ENCODE data around the gene GARIN3. TPM values are rescaled to one million over a fixed set of nuclear protein-coding genes. Genes with fewer than 3 reads are reported as not detected.
A peak's percentile ranks its signal among the peaks of the same experiment; 100 is the strongest.

Gene GARIN3
- total RNA-seq, 2 donors from 2014 or later, result not detected

DNA sequence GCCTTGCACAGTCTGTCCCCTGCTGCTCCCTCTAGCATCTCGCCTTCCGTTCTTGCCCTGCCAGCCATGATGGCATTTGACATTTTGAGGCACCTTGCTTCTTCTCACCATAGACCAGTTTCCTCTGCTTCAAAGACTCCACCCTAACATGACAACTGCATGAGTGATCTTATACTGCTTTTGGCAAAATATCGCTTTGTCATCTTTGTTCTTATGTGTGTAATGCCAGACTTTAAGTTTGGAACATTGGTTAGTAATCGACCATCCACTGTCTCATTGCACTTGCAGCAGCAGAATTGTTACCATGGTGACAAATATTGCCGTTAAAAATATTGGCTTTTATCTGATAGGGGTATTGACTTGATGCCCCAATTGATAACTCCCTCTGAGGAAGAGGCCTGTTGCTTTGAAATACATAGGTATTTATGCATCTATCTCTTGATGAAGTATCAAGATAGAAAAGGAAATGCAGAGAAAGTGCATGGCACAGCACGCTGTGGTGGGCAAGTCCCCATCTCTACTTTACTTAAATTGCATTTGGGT is 6.8 kb downstream of the GARIN3 start:
- H3K9me3 ChIP-seq, result no peaks in the 10 kb centered on the region
- no peaks in the 10 kb centered on the region for H3K4me1 ChIP-seq (ENCODE audit: control insufficient read depth in 1 of 2, low read depth in 2 of 2)
- TF ChIP-seq, protein P1, sequence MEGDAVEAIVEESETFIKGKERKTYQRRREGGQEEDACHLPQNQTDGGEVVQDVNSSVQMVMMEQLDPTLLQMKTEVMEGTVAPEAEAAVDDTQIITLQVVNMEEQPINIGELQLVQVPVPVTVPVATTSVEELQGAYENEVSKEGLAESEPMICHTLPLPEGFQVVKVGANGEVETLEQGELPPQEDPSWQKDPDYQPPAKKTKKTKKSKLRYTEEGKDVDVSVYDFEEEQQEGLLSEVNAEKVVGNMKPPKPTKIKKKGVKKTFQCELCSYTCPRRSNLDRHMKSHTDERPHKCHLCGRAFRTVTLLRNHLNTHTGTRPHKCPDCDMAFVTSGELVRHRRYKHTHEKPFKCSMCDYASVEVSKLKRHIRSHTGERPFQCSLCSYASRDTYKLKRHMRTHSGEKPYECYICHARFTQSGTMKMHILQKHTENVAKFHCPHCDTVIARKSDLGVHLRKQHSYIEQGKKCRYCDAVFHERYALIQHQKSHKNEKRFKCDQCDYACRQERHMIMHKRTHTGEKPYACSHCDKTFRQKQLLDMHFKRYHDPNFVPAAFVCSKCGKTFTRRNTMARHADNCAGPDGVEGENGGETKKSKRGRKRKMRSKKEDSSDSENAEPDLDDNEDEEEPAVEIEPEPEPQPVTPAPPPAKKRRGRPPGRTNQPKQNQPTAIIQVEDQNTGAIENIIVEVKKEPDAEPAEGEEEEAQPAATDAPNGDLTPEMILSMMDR (IDR thresholded peaks at IDR 0.05), result no peak
- H3K27ac ChIP-seq, result no peak overlapping the region
- ATAC-seq (ENCODE audit: insufficient number of reproducible peaks, low FRiP score, low read depth), result no peak
- no peaks in the 10 kb centered on the region for H3K27me3 ChIP-seq (replicated peaks; ENCODE audit: insufficient read depth)
- no peak for DNase-seq (ENCODE audit: low spot score)
- no peak overlapping the region for H3K4me3 ChIP-seq
- no peaks in the 10 kb centered on the region for H3K36me3 ChIP-seq

DNA sequence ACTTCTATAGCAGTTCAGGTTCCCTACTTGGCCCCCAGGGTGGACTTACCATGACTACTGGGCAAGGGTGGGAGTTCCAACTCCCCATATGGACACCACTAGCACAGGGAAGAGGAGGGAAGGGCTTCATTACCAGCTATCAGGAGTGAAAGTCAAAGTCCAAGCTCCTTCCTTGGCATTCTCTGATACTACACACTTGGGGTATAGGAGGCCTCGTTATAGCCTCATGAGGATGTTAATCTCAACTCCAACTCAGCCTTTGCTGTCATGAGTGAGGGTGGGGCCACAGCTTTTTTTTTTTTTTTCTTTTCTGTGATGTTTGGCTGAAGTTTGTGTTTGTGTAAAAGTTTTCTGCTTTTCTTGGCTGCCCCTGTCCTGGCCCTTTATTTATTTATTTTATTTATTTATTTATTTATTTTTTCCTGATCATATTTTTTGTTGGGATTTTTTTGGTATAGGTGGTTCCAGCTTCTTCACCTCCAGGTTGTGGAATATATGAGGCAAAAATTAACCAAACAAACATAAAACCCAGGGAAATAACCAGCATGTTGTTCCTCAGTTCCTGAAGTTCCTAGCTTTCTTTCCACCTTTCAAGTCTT is 8.7 kb downstream of the GARIN3 start:
- H3K4me1 ChIP-seq (ENCODE audit: control insufficient read depth in 1 of 2, low read depth in 2 of 2), result no peaks in the 10 kb centered on the region
- H3K27ac ChIP-seq, result no peak overlapping the region
- no peak for ATAC-seq (ENCODE audit: insufficient number of reproducible peaks, low FRiP score, low read depth)
- H3K27me3 ChIP-seq (replicated peaks; ENCODE audit: insufficient read depth), result no peaks in the 10 kb centered on the region
- no peaks in the 10 kb centered on the region for H3K36me3 ChIP-seq
- no peak overlapping the region for H3K4me3 ChIP-seq
- DNase-seq (ENCODE audit: low spot score), result no peak
- H3K9me3 ChIP-seq, result no peaks in the 10 kb centered on the region
- TF ChIP-seq, protein P1 (IDR thresholded peaks at IDR 0.05), result no peak

DNA sequence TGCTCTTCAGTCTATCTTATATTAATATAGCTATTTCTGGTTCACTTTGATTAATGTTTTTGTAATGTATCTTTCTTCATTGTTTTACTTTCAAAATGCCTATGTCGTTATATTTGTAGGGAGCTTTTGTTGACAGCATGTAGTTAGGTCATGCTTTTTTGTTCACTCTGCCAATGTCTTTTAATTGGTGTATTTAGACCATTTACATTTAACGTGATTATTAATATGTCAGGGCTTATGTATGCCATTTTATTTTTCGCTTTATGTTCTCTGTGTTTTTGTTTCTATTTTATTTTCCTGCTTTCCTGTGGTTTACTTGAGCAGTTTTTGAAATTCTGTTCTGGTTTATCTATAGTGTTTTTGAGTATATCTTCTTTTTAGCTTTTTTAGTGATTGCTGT is 10.8 kb downstream of the GARIN3 start:
- TF ChIP-seq, protein P1 (IDR thresholded peaks at IDR 0.05), result no peak

DNA sequence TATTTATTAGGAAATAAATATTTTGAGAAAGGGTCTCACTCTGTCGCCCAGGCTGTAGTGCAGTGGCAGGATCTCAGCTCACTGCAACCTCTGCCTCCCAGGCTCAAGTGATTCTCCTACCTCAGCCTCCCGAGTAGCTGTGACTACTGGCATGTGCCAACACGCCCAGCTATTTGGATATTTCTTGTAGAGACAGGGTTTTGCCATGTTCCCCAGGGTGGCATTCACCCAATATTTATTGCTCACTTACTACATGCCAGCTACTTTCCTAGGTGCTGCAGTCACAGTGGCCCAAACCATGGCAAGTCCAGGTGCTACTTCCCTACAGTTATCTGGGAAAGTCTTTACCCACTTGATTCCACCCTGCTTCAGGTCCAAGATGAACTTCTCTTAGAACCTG is 15.1 kb downstream of the GARIN3 start:
- TF ChIP-seq, protein P1 (IDR thresholded peaks at IDR 0.05), result no peak
- H3K4me3 ChIP-seq, result no peak overlapping the region
- DNase-seq (ENCODE audit: low spot score) (no peak), ATAC-seq (ENCODE audit: insufficient number of reproducible peaks, low FRiP score, low read depth) (no peak)
- H3K27me3 ChIP-seq (replicated peaks; ENCODE audit: insufficient read depth), result no peaks in the 10 kb centered on the region
- no peak overlapping the region for H3K27ac ChIP-seq
- H3K36me3 ChIP-seq, result no peaks in the 10 kb centered on the region
- H3K9me3 ChIP-seq, result no peaks in the 10 kb centered on the region
- H3K4me1 ChIP-seq (ENCODE audit: control insufficient read depth in 1 of 2, low read depth in 2 of 2), result peaks cover 0 to 10% of the 10 kb centered on the region in 2 donors

More for the DNA sequence above, 10.8 kb downstream of the GARIN3 start:
- H3K9me3 ChIP-seq, result no peaks in the 10 kb centered on the region
- no peaks in the 10 kb centered on the region for H3K4me1 ChIP-seq (ENCODE audit: control insufficient read depth in 1 of 2, low read depth in 2 of 2)
- ATAC-seq (ENCODE audit: insufficient number of reproducible peaks, low FRiP score, low read depth) (no peak), DNase-seq (ENCODE audit: low spot score) (no peak)
- no peaks in the 10 kb centered on the region for H3K36me3 ChIP-seq
- no peaks in the 10 kb centered on the region for H3K27me3 ChIP-seq (replicated peaks; ENCODE audit: insufficient read depth)
- H3K27ac ChIP-seq, result no peak overlapping the region
- no peak overlapping the region for H3K4me3 ChIP-seq

DNA sequence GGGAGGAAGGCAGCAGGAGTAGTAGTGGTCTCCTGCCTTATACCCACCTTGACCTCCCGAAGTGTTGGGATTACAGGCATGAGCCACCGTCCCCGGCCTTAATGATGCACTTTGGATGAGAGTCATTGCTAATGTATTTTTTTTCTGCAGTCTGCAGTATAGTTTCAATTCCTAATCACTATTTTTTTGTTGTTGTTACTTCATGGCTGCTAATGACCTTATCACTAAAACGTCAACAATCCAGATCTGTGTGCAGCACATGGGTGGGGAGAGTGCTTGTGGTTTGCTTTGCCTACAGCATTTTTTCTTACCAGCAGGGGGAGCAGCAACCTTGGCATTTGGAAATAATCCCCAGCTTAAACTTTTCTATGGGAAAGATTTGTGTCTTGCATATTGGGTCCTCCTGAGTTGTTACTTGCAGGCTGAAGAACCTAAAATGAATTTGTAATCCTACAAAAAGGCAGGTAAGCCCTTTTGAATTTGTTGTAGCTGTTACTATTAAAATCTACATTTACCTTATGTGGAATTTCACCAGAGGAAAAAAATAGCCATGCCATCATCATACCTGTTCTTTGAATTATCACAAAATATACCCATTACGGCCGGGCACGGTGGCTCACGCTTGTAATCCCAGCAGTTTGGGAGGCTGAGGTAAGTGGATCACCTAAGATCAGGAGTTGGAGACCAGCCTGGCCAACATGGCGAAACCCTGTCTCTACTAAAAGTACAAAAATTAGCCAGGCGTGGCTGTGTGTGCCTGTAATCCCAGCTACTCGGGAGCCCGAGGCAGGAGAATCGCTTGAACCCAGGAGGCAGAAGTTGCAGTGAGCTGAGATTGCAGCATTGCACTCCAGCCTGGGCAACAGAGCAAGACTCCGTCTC is 17.1 kb downstream of the GARIN3 start:
- H3K9me3 ChIP-seq, result no peaks in the 10 kb centered on the region
- ATAC-seq (ENCODE audit: insufficient number of reproducible peaks, low FRiP score, low read depth) (peak; percentile 80), DNase-seq (ENCODE audit: low spot score) (peak; percentile 32)
- no peaks in the 10 kb centered on the region for H3K36me3 ChIP-seq
- TF ChIP-seq, protein P1 (IDR thresholded peaks at IDR 0.05), result peak; percentile 82
- H3K27ac ChIP-seq, result no peak overlapping the region
- peak overlapping the region; percentile 52 for H3K4me3 ChIP-seq
- H3K27me3 ChIP-seq (replicated peaks; ENCODE audit: insufficient read depth), result no peaks in the 10 kb centered on the region
- H3K4me1 ChIP-seq (ENCODE audit: control insufficient read depth in 1 of 2, low read depth in 2 of 2), result peaks cover 0 to 10% of the 10 kb centered on the region in 2 donors

Data from thoracic aorta (tissue), 2 donors.